ENCODE results near the gene ZNF609. TPM values are rescaled to one million over a fixed set of nuclear protein-coding genes. Genes with fewer than 3 reads are reported as not detected.
A peak's percentile ranks its signal among the peaks of the same experiment; 100 is the strongest.

Gene ZNF609
- total RNA-seq, 1 experiment from 2014 or later: 9.9 TPM

GRCh38 chr15:64444836-64445235, 15.5 kb upstream of the ZNF609 start:
- CTCF ChIA-PET: no interaction called here
- Histone ChIP-seq H3K9me3 (ENCODE audit: low read length) (no peaks in the 10 kb centered on the region), H3K4me2 (ENCODE audit: low read length) (peak overlapping the region; percentile 73), H3K27ac (ENCODE audit: low read length) (peak overlapping the region; percentile 55), H3K79me2 (ENCODE audit: low read length) (no peaks in the 10 kb centered on the region), H4K20me1 (ENCODE audit: low read length) (no peaks in the 10 kb centered on the region), H3K4me1 (ENCODE audit: insufficient read depth, low read length) (peaks cover 20% of the 10 kb centered on the region), H3F3A (ENCODE audit: low read length, unreplicated experiment) (no peaks in the 10 kb centered on the region), H3K9ac (ENCODE audit: low read length) (no peak overlapping the region), H3K9me2 (replicated peaks; ENCODE audit: low read length) (no peaks in the 10 kb centered on the region), H3K4me3 (ENCODE audit: low read length) (peak overlapping the region; percentile 52; the same call in 1 of the 2 replicates), H3K27me3 (ENCODE audit: low read length) (no peaks in the 10 kb centered on the region), H3K36me3 (ENCODE audit: low read depth, low read length) (no peaks in the 10 kb centered on the region), H2AFZ (ENCODE audit: low read length) (no peak overlapping the region)
- POLR2A ChIA-PET (ENCODE audit: unreplicated experiment): no interaction called here
- TF ChIP-seq EZH2 (IDR thresholded peaks at IDR 0.05; ENCODE audit: low read length, unreplicated experiment): no peak
- TF ChIP-seq EZH2phosphoT487 (IDR thresholded peaks at IDR 0.05; ENCODE audit: borderline replicate concordance, low read length): no peak
- no peak for TF ChIP-seq CTCF (conservative IDR thresholded peaks at IDR 0.05; ENCODE audit: low read depth, low read length)
- ATAC-seq (no peak), DNase-seq (no peak)
- BruUV-seq (replicated peaks): no TSS peak
- intact Hi-C loops (cut with micrococcal nuclease): no loop called here

- peaks cover 20% of the 10 kb centered on the region for H3K4me1 ChIP-seq (ENCODE audit: insufficient read depth, low read length)
- ChIA-PET CTCF (no interaction called here), POLR2A (ENCODE audit: unreplicated experiment) (no interaction called here)
- H3F3A ChIP-seq (ENCODE audit: low read length, unreplicated experiment): no peaks in the 10 kb centered on the region
- H3K79me2 ChIP-seq (ENCODE audit: low read length): no peaks in the 10 kb centered on the region
- H4K20me1 ChIP-seq (ENCODE audit: low read length): no peaks in the 10 kb centered on the region
- ATAC-seq (no peak), DNase-seq (no peak)
- intact Hi-C loops (cut with micrococcal nuclease): no loop called here
- H3K27ac ChIP-seq (ENCODE audit: low read length): no peak overlapping the region
- H3K9me2 ChIP-seq (replicated peaks; ENCODE audit: low read length): no peaks in the 10 kb centered on the region
- no peak overlapping the region for H2AFZ ChIP-seq (ENCODE audit: low read length)
- H3K36me3 ChIP-seq (ENCODE audit: low read depth, low read length): no peaks in the 10 kb centered on the region
- H3K9me3 ChIP-seq (ENCODE audit: low read length): no peaks in the 10 kb centered on the region
- no peaks in the 10 kb centered on the region for H3K27me3 ChIP-seq (ENCODE audit: low read length)
- H3K4me3 ChIP-seq (ENCODE audit: low read length): no peak overlapping the region
- H3K4me2 ChIP-seq (ENCODE audit: low read length): no peak overlapping the region
- no TSS peak for BruUV-seq (replicated peaks)
- no peak overlapping the region for H3K9ac ChIP-seq (ENCODE audit: low read length)
- TF ChIP-seq EZH2phosphoT487 (IDR thresholded peaks at IDR 0.05; ENCODE audit: borderline replicate concordance, low read length) (no peak), EZH2 (IDR thresholded peaks at IDR 0.05; ENCODE audit: low read length, unreplicated experiment) (no peak), CTCF (conservative IDR thresholded peaks at IDR 0.05; ENCODE audit: low read depth, low read length) (no peak)
These were observed 12.7 kb upstream of the ZNF609 start for GRCh38 chr15:64447536-64448315.

GRCh38 chr15:64452988-64453688, 7.2 kb upstream of the ZNF609 start:
- intact Hi-C loops (cut with micrococcal nuclease): no loop called here
- POLR2A ChIA-PET (ENCODE audit: unreplicated experiment): no interaction called here
- ATAC-seq (no peak), DNase-seq (no peak)
- H3K36me3 ChIP-seq (ENCODE audit: low read depth, low read length): no peaks in the 10 kb centered on the region
- no peaks in the 10 kb centered on the region for H3K9me3 ChIP-seq (ENCODE audit: low read length)
- CTCF ChIA-PET: no interaction called here
- H3K27ac ChIP-seq (ENCODE audit: low read length): no peak overlapping the region
- no peak overlapping the region for H3K9ac ChIP-seq (ENCODE audit: low read length)
- H3K4me3 ChIP-seq (ENCODE audit: low read length): no peak overlapping the region
- no peak for TF ChIP-seq EZH2phosphoT487 (IDR thresholded peaks at IDR 0.05; ENCODE audit: borderline replicate concordance, low read length)
- no peak for TF ChIP-seq EZH2 (IDR thresholded peaks at IDR 0.05; ENCODE audit: low read length, unreplicated experiment)
- TF ChIP-seq CTCF (conservative IDR thresholded peaks at IDR 0.05; ENCODE audit: low read depth, low read length): no peak
- H3K4me1 ChIP-seq (ENCODE audit: insufficient read depth, low read length): no peaks in the 10 kb centered on the region
- no TSS peak for BruUV-seq (replicated peaks)
- H3K79me2 ChIP-seq (ENCODE audit: low read length): no peaks in the 10 kb centered on the region
- H3K4me2 ChIP-seq (ENCODE audit: low read length): no peak overlapping the region
- H3K27me3 ChIP-seq (ENCODE audit: low read length): no peaks in the 10 kb centered on the region
- H2AFZ ChIP-seq (ENCODE audit: low read length): no peak overlapping the region
- H3K9me2 ChIP-seq (replicated peaks; ENCODE audit: low read length): no peaks in the 10 kb centered on the region
- no peaks in the 10 kb centered on the region for H4K20me1 ChIP-seq (ENCODE audit: low read length)
- no peaks in the 10 kb centered on the region for H3F3A ChIP-seq (ENCODE audit: low read length, unreplicated experiment)
